IMR-90 (cell line): ENCODE results near the gene TUFM. TPM values are rescaled to one million over a fixed set of nuclear protein-coding genes. Genes with fewer than 3 reads are reported as not detected.

ENCODE experiments used
- ATAC-seq: fragments of 200-7000 bp; cut with Tn5 transposase; 2 replicates; pipeline ENCODE4 v1.9.1; 2020; ENCODE audit warnings: low read depth, mild to moderate bottlenecking, moderate library complexity
- BruUV-seq: library from RNA; stranded (reverse); fragments of 400-500 nt; replicated peaks from 2 replicates; lab custom pipeline; 2021; lab: Mats Ljungman, UMichigan
- CTCF ChIA-PET: fragments of 300-600 bp; formaldehyde crosslinking; extraction: SDS; loops from one replicate; lab custom pipeline; 2021; ENCODE audit warnings: antibody characterized with exemption; lab: Yijun Ruan, JAX
- POLR2A ChIA-PET: fragments of 300-600 bp; sonication (Branson Sonifier 250); formaldehyde crosslinking; loops from one replicate; lab custom pipeline; 2022; ENCODE audit warnings: antibody characterized with exemption; ENCODE audit not compliant: unreplicated experiment; lab: Charles Lee
- DNase-seq: peaks from one replicate; pipeline ENCODE4 v3.0.0; 2013
- H2AFZ ChIP-seq: replicated peaks from 2 replicates; pipeline ENCODE3; 2013; ENCODE audit warnings: low read length, mild to moderate bottlenecking; ENCODE audit not compliant: poor library complexity
- H2AK5ac ChIP-seq: 2 replicates; pipeline ENCODE4 v1.6.1; 2013; ENCODE audit warnings: low read depth, low read length, inconsistent platforms
- H2AK9ac ChIP-seq: replicated peaks from 2 replicates; pipeline ENCODE3; 2013; ENCODE audit warnings: mild to moderate bottlenecking, low read depth, low read length, moderate library complexity; ENCODE audit not compliant: poor library complexity
- H2BK120ac ChIP-seq: 2 replicates; pipeline ENCODE4 v1.6.1; 2013; ENCODE audit warnings: low read depth, low read length, inconsistent platforms
- H2BK15ac ChIP-seq: 3 replicates; pipeline ENCODE4 v1.6.1; 2013; ENCODE audit warnings: low read depth, low read length, inconsistent platforms
- H2BK20ac ChIP-seq: 2 replicates; pipeline ENCODE4 v1.6.1; 2013; ENCODE audit warnings: low read depth, mild to moderate bottlenecking, inconsistent platforms, low read length, moderate library complexity
- H2BK5ac ChIP-seq: 2 replicates; pipeline ENCODE4 v1.6.1; 2013; ENCODE audit warnings: mild to moderate bottlenecking, low read depth, low read length, inconsistent platforms; ENCODE audit not compliant: poor library complexity, severe bottlenecking
- H3K14ac ChIP-seq: replicated peaks from 2 replicates; pipeline ENCODE4 v1.6.1; 2013; ENCODE audit warnings: low read depth, low read length, inconsistent platforms
- H3K18ac ChIP-seq: 2 replicates; pipeline ENCODE4 v1.6.1; 2013; ENCODE audit warnings: low read depth, low read length, control low read depth
- H3K23ac ChIP-seq: 2 replicates; pipeline ENCODE4 v1.6.1; 2013; ENCODE audit warnings: low read depth, low read length, inconsistent platforms
- H3K27ac ChIP-seq: 2 replicates; pipeline ENCODE4 v1.5.1; 2013; ENCODE audit warnings: mild to moderate bottlenecking, control low read depth, low read length; ENCODE audit not compliant: insufficient read depth
- H3K27me3 ChIP-seq: 2 replicates; pipeline ENCODE4 v1.6.1; 2013; ENCODE audit warnings: low read length; ENCODE audit not compliant: control insufficient read depth, insufficient read depth
- H3K36me3 ChIP-seq: 2 replicates; pipeline ENCODE4 v1.6.1; 2013; ENCODE audit warnings: low read length, mixed read lengths; ENCODE audit not compliant: control insufficient read depth, insufficient read depth
- H3K4ac ChIP-seq: 2 replicates; pipeline ENCODE4 v1.6.1; 2013; ENCODE audit warnings: low read depth, low read length, inconsistent platforms
- H3K4me1 ChIP-seq: 2 replicates; pipeline ENCODE4 v1.6.1; 2013; ENCODE audit warnings: low read length, mixed read lengths; ENCODE audit not compliant: control insufficient read depth, insufficient read depth
- H3K4me2 ChIP-seq: 2 replicates; pipeline ENCODE4 v1.6.1; 2013; ENCODE audit warnings: low read depth, mild to moderate bottlenecking, control low read depth, low read length, moderate library complexity
- H3K4me3 ChIP-seq: 2 replicates; pipeline ENCODE4 v1.5.1; 2013; ENCODE audit warnings: low read depth, mild to moderate bottlenecking, control low read depth, low read length, moderate library complexity; ENCODE audit not compliant: insufficient read depth
- H3K56ac ChIP-seq: 2 replicates; pipeline ENCODE4 v1.6.1; 2013; ENCODE audit warnings: low read length, inconsistent platforms; ENCODE audit not compliant: insufficient read depth; ENCODE audit errors: extremely low read depth
- H3K79me1 ChIP-seq, 2 experiments: 2 replicates each; pipeline ENCODE4 v1.6.1; 2013; ENCODE audit warnings: low read length in 2 of 2, inconsistent platforms in 1 of 2, low read depth in 1 of 2
- H3K9ac ChIP-seq: 2 replicates; pipeline ENCODE4 v1.6.1; 2013; ENCODE audit warnings: low read depth, low read length, control low read depth
- H3K9me1 ChIP-seq: 2 replicates; pipeline ENCODE4 v1.6.1; 2013; ENCODE audit warnings: low read length, inconsistent platforms; ENCODE audit not compliant: insufficient read depth
- H3K9me3 ChIP-seq: 2 replicates; pipeline ENCODE4 v1.6.1; 2013; ENCODE audit warnings: low read length; ENCODE audit not compliant: control insufficient read depth, insufficient read depth
- H4K20me1 ChIP-seq: 2 replicates; pipeline ENCODE4 v1.6.1; 2013; ENCODE audit warnings: low read length, inconsistent platforms; ENCODE audit not compliant: insufficient read depth
- H4K5ac ChIP-seq: 2 replicates; pipeline ENCODE4 v1.6.1; 2013; ENCODE audit warnings: mild to moderate bottlenecking, low read depth, low read length, control low read depth
- H4K8ac ChIP-seq, 2 experiments: 2 replicates each; pipeline ENCODE4 v1.6.1; 2013; ENCODE audit warnings: low read depth in 2 of 2, low read length in 2 of 2, control low read depth in 1 of 2, inconsistent platforms in 1 of 2
- H4K91ac ChIP-seq: 2 replicates; pipeline ENCODE4 v1.6.1; 2013; ENCODE audit warnings: low read depth, low read length, inconsistent platforms; ENCODE audit not compliant: insufficient read depth
- CEBPB ChIP-seq: IDR thresholded peaks from 2 replicates; pipeline ENCODE4 v1.6.1; 2012; ENCODE audit warnings: low read depth, low read length, improper control_type of control experiment
- FOS ChIP-seq: fragments of 150-350 bp; IDR thresholded peaks from 2 replicates; pipeline ENCODE4 v1.6.1; 2016; ENCODE audit warnings: low read depth, low read length
- MAZ ChIP-seq: IDR thresholded peaks from 2 replicates; pipeline ENCODE4 v1.6.1; 2012; ENCODE audit warnings: low read depth, mild to moderate bottlenecking, low read length, improper control_type of control experiment, moderate library complexity, borderline replicate concordance
- POLR2A ChIP-seq: IDR thresholded peaks from 2 replicates; pipeline ENCODE4 v1.6.1; 2012; ENCODE audit warnings: mild to moderate bottlenecking, low read depth, low read length
- WGBS, 2 experiments: methylation state at CpG; one replicate each; pipeline versions ENCODE4 v1.1.5 to v1.1.7; 2013; ENCODE audit warnings: missing lambda C conversion rate in 2 of 2; ENCODE audit not compliant: insufficient read length in 1 of 2; ENCODE audit errors: extremely low coverage in 2 of 2; 5-methylcytosine and 5-hydroxymethylcytosine counted together
- dilution Hi-C: fragments of 300-500 bp; cut with HindIII; formaldehyde crosslinking; loops from one replicate; pipeline ENCODE4 v1.14.3; 2018; ENCODE audit warnings: low sequenced_read_pairs; ENCODE audit not compliant: unreplicated experiment
- in situ Hi-C: fragments of 300-500 bp; cut with MboI; formaldehyde crosslinking; loops from 3 replicates; pipeline ENCODE4 v1.14.3; 2019; ENCODE audit warnings: low sequenced_read_pairs, inconsistent platforms, mixed read lengths
- intact Hi-C: fragments of 100-400 bp; cut with micrococcal nuclease; formaldehyde crosslinking; loops from 2 replicates; pipeline ENCODE4 v1.10.0; 2022
- polyA plus RNA-seq, 3 experiments: library from polyadenylated mRNA; depleted of rRNA; stranded (reverse); fragments of >200 nt; gene quantifications; 2 replicates each; pipeline ENCODE4 v1.2.3, GENCODE V29; 2012; ENCODE audit warnings: low replicate concordance in 1 of 3
- total RNA-seq: library from RNA; depleted of rRNA; stranded (reverse); fragments of >200 nt; gene quantifications from 2 replicates; pipeline ENCODE4 v1.2.3, GENCODE V29; 2012

TUFM gene
- total and polyA plus RNA-seq, 2 of the 4 experiments (the other 2 are of a cell fraction) = 80.3 to 126 TPM

DNA sequence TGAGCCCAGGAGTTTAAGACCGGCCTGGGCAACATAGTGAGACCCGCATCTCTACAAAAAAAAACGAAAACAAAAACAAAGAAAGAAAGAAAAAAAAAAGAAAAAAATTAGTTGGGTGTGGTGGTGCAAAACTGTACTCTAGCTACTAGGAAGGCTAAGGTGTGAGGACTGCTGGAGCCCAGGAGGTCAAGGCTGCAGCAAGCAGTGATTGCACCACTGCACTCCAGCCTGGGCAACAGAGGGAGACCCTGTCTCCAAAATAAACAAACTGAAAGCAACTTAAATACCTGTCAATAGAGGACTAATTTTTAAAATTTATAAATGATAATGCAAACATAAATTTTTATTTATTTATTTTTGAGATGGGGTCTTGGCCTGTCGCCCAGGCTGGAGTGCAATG, 49.5 kb upstream of the TUFM start:
- Histone ChIP-seq H2AK5ac (no peak overlapping the region), H2BK15ac (no peak overlapping the region), H2BK20ac (no peak overlapping the region), H3K9me3 (no peaks in the 10 kb centered on the region), H3K18ac (no peak overlapping the region), H3K27ac (no peak overlapping the region), H3K79me1 (no peaks in the 10 kb centered on the region), H4K20me1 (no peaks in the 10 kb centered on the region), H2BK5ac (no peak overlapping the region), H3K23ac (no peak overlapping the region), H3K56ac (no peak overlapping the region), H3K4me3 (no peak overlapping the region), H2BK120ac (no peak overlapping the region), H3K9me1 (no peaks in the 10 kb centered on the region), H3K14ac (no peak overlapping the region), H3K36me3 (no peaks in the 10 kb centered on the region), H3K27me3 (no peaks in the 10 kb centered on the region), H2AK9ac (no peak overlapping the region), H3K4me2 (no peak overlapping the region), H3K9ac (no peak overlapping the region), H4K5ac (no peak overlapping the region), H3K4me1 (no peaks in the 10 kb centered on the region), H4K8ac (no peak overlapping the region), H4K91ac (no peak overlapping the region), H2AFZ (no peak overlapping the region), H3K4ac (no peak overlapping the region)
- ATAC-seq (no peak), DNase-seq (no peak)
- no peak for TF ChIP-seq FOS
- no peak for TF ChIP-seq MAZ
- no peak for TF ChIP-seq POLR2A
- TF ChIP-seq CEBPB = no peak
- no TSS peak for BruUV-seq
- intact Hi-C loops (no loop called here), dilution Hi-C loops (no loop called here), in situ Hi-C loops (no loop called here)
- POLR2A ChIA-PET = no interaction called here
- CTCF ChIA-PET = no interaction called here
- no CpG with 5 or more reads among the region's 4 CpGs for WGBS, 2 experiments
